PC-9 (cell line): ENCODE measurements around the gene IL5RA.

Experiments used
- EZH2 ChIP-seq: fragments of 200-600 bp; sonication (generic); IDR thresholded peaks from 2 replicates; pipeline ENCODE4 v1.8.0; 2017; ENCODE audit warnings: antibody characterized with exemption, low read depth
- TF ChIP-seq, protein P1 (sequence below): fragments of 200-600 bp; sonication (generic); conservative IDR thresholded peaks from 2 replicates; pipeline ENCODE4 v1.6.1; 2017; ENCODE audit warnings: mixed run types, antibody characterized with exemption, mild to moderate bottlenecking, moderate library complexity

DNA sequence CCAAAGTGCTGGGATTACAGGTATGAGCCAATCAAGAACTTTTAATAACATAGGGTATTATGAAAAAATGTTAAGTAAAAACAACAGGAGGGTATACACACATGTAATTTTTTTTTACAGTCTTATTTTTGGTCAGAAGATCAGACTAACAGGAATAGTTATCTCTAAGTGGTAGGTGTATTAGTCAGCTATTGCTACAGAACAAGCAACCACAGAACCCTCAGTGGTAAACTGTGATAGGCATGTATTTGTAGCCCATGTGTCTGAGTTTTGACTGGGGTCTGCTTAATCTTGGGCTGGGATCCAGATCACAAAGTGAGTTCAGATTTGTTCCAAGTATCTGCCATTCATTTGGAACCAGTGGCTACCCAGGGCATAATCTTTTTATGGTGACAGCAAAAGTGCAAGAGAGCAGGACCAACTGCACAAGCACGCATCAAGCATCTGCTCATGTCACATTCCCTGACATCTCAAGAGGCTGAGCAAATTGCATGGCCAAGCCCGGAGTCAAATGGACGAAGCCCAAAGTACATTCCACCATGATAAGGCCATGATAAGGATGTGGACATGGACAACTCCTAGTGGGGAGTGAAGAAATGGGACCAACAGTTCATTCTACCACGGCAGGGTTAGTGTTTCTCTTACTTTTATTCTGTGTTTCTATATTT lies 3.0 kb upstream of the IL5RA start:
- no peak for TF ChIP-seq EZH2
- TF ChIP-seq, protein P1, sequence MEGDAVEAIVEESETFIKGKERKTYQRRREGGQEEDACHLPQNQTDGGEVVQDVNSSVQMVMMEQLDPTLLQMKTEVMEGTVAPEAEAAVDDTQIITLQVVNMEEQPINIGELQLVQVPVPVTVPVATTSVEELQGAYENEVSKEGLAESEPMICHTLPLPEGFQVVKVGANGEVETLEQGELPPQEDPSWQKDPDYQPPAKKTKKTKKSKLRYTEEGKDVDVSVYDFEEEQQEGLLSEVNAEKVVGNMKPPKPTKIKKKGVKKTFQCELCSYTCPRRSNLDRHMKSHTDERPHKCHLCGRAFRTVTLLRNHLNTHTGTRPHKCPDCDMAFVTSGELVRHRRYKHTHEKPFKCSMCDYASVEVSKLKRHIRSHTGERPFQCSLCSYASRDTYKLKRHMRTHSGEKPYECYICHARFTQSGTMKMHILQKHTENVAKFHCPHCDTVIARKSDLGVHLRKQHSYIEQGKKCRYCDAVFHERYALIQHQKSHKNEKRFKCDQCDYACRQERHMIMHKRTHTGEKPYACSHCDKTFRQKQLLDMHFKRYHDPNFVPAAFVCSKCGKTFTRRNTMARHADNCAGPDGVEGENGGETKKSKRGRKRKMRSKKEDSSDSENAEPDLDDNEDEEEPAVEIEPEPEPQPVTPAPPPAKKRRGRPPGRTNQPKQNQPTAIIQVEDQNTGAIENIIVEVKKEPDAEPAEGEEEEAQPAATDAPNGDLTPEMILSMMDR, result no peak
